ENCODE data around the gene CLNK. TPM values are rescaled to one million over a fixed set of nuclear protein-coding genes. Genes with fewer than 3 reads are reported as not detected.
"Not testable (repeated sequence)": the region's sequence is repeated elsewhere in the genome, so short reads cannot be mapped to it uniquely, and the experiment has no call there.

CLNK gene
- total RNA-seq, 1 donor from 2014 or later, result not detected

DNA sequence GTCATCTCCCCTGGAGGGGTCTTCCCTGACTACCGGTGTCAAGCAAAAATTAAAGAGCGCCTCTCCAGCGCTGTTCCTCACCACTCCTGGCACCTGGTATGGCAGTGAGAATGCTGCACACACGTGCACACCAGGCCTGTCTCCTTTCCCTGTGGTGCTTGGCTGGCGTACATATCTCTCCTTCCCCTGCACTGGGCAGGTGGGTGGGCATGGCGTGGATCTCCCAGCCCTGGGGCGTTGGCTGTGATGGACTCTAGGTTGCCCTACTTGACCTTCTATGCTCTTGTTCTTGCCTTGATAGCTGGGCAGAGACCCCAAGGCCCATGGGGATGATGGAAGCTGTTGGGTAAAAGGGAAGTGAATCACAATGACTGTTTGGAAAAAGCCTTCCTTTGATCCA is 109.2 kb downstream of the CLNK start:
- Histone ChIP-seq H3K36me3 (no peaks in the 10 kb centered on the region), H3K4me1 (no peaks in the 10 kb centered on the region), H3K4me3 (no peak overlapping the region), H3K9me3 (no peaks in the 10 kb centered on the region), H3K27me3 (no peaks in the 10 kb centered on the region), H3K27ac (no peak overlapping the region)
- no peak for DNase-seq (ENCODE audit: extremely low spot score in 2 of 2)
- intact Hi-C loops (cut with DNase I), result no loop called here
- TF ChIP-seq POLR2AphosphoS5 (IDR thresholded peaks at IDR 0.05; ENCODE audit: insufficient read depth in 1 of 2, low read depth in 1 of 2) (no peak), POLR2A (IDR thresholded peaks at IDR 0.05) (no peak)
- TF ChIP-seq, protein P1, sequence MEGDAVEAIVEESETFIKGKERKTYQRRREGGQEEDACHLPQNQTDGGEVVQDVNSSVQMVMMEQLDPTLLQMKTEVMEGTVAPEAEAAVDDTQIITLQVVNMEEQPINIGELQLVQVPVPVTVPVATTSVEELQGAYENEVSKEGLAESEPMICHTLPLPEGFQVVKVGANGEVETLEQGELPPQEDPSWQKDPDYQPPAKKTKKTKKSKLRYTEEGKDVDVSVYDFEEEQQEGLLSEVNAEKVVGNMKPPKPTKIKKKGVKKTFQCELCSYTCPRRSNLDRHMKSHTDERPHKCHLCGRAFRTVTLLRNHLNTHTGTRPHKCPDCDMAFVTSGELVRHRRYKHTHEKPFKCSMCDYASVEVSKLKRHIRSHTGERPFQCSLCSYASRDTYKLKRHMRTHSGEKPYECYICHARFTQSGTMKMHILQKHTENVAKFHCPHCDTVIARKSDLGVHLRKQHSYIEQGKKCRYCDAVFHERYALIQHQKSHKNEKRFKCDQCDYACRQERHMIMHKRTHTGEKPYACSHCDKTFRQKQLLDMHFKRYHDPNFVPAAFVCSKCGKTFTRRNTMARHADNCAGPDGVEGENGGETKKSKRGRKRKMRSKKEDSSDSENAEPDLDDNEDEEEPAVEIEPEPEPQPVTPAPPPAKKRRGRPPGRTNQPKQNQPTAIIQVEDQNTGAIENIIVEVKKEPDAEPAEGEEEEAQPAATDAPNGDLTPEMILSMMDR (IDR thresholded peaks at IDR 0.05), result no peak

DNA sequence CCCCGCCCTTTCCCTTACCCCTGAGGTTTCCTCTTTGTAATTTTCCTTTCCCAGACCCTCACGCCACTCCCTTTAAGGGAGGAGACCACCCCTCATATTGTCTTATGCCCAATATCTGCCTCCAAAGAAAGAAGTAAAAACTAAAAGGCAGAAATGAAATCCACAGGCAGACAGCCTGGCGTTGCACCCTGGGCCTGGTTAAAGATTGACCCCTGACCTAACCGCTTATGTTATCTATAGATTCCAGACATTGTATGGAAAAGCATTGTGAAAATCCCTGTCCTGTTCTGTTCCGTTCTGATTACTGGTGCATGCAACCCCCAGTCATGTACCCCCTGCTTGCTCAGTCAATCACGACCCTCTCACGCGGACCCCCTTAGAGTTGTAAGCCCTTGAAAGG is 110.0 kb downstream of the CLNK start:
- H3K36me3 ChIP-seq; H3K4me3 ChIP-seq; H3K9me3 ChIP-seq; DNase-seq (ENCODE audit: extremely low spot score in 2 of 2); H3K27ac ChIP-seq; intact Hi-C loops (cut with DNase I); H3K4me1 ChIP-seq; H3K27me3 ChIP-seq: not testable (repeated sequence)

DNA sequence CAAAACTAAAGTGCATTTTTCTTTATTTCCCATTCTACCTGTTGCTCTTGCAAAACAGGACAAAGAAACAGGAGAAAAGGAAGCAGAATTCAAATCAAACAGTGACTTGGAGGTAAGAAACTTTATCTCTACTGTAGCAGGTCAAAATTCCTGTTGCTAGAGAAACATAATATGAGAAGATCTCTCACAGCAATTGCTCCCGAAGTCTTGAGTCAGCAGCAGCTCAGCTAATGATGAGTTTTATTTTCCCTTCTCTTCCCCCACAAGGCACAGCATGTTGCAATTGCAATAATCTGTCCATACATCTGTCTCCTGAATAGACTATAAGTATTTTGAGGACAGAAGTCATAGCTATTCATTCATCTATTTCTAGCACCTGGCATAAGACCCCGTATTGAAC is 112.7 kb downstream of the CLNK start:
- no peak for DNase-seq (ENCODE audit: extremely low spot score in 2 of 2)
- Histone ChIP-seq H3K4me1 (no peaks in the 10 kb centered on the region), H3K36me3 (no peaks in the 10 kb centered on the region), H3K9me3 (no peaks in the 10 kb centered on the region), H3K27ac (no peak overlapping the region), H3K4me3 (no peak overlapping the region), H3K27me3 (no peaks in the 10 kb centered on the region)
- intact Hi-C loops (cut with DNase I), result no loop called here
- TF ChIP-seq POLR2AphosphoS5 (IDR thresholded peaks at IDR 0.05; ENCODE audit: insufficient read depth in 1 of 2, low read depth in 1 of 2), result no peak
- no peak for TF ChIP-seq POLR2A (IDR thresholded peaks at IDR 0.05)
- TF ChIP-seq, protein P1 (IDR thresholded peaks at IDR 0.05), result no peak

DNA sequence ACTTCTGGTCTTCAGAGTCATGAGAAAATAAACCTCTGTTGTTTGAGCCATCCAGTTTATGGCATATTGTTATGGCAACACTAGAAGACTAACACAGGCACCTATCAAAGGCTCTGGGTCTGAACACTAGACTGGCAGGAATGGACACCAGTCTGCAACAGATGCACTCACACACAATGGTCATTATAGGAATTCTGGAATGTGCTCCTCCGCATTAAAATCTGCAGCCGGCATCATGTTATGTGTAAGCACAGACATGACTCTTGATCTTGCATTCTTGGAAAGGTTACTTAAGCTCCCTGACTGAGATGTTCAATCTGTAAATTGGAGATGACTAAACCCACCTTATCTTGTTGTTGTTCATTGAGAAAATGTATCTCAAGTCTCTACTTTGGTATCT is 115.1 kb downstream of the CLNK start:
- DNase-seq (ENCODE audit: extremely low spot score in 2 of 2), result no peak
- Histone ChIP-seq H3K9me3 (no peaks in the 10 kb centered on the region), H3K27ac (no peak overlapping the region), H3K4me1 (no peaks in the 10 kb centered on the region), H3K27me3 (no peaks in the 10 kb centered on the region), H3K4me3 (no peak overlapping the region), H3K36me3 (no peaks in the 10 kb centered on the region)
- intact Hi-C loops (cut with DNase I), result no loop called here
- TF ChIP-seq, protein P1 (IDR thresholded peaks at IDR 0.05), result no peak
- TF ChIP-seq POLR2AphosphoS5 (IDR thresholded peaks at IDR 0.05; ENCODE audit: insufficient read depth in 1 of 2, low read depth in 1 of 2) (no peak), POLR2A (IDR thresholded peaks at IDR 0.05) (no peak)

DNA sequence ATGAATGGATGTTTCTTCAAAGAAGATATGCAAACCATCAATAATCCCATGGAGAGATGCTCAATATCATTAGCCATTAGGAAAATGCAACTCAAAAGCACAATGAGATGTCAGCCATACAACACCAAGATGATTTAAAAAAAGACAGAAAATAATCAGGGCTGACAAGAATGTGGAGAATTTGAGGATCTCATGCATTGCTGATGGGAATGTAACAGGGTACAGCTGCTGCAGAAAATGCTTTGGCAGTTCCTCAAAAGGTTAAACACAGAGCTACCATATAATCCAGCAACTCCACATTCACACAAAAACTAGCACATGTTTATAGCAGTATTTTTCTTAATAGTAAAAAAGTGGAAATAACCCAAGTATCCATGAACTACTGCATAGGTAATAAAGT is 116.8 kb downstream of the CLNK start:
- H3K4me1 ChIP-seq, result no peaks in the 10 kb centered on the region
- H3K27me3 ChIP-seq, result no peaks in the 10 kb centered on the region
- intact Hi-C loops (cut with DNase I), result no loop called here
- TF ChIP-seq, protein P1 (IDR thresholded peaks at IDR 0.05), result no peak
- TF ChIP-seq POLR2A (IDR thresholded peaks at IDR 0.05) (no peak), POLR2AphosphoS5 (IDR thresholded peaks at IDR 0.05; ENCODE audit: insufficient read depth in 1 of 2, low read depth in 1 of 2) (no peak)
- no peak for DNase-seq (ENCODE audit: extremely low spot score in 2 of 2)
- H3K4me3 ChIP-seq, result no peak overlapping the region
- H3K36me3 ChIP-seq, result no peaks in the 10 kb centered on the region
- H3K27ac ChIP-seq, result no peak overlapping the region
- H3K9me3 ChIP-seq, result no peaks in the 10 kb centered on the region
